ENCODE measurements around the gene KIAA0825. TPM values are rescaled to one million over a fixed set of nuclear protein-coding genes. Genes with fewer than 3 reads are reported as not detected.

The KIAA0825 gene
- total and polyA plus RNA-seq, 8 donors: 0.29 to 15.6 (median 1.5) TPM

DNA sequence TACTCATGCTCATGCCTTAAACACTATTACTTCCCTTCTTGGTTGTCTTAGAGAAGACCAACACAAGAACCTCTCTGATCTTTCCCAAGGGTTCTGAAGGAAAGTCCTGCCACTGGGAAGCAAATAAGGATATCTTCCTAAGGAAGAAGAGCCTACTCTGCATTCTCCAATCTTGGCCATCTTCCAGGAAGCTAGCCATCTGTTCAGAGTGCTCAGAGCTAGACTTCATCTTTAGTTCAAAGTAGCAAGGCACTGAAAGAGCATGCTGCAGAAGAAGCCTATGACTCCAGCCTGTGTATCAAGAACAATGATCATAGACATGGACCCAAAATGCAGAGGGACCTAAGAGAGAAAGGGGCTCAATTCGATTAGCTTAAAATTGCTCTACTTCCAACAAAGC lies 114.7 kb downstream of the KIAA0825 start:
- intact Hi-C loops (cut with DNase I; ENCODE audit: low total_unique reads): no loop called here
- TF ChIP-seq, protein P1, sequence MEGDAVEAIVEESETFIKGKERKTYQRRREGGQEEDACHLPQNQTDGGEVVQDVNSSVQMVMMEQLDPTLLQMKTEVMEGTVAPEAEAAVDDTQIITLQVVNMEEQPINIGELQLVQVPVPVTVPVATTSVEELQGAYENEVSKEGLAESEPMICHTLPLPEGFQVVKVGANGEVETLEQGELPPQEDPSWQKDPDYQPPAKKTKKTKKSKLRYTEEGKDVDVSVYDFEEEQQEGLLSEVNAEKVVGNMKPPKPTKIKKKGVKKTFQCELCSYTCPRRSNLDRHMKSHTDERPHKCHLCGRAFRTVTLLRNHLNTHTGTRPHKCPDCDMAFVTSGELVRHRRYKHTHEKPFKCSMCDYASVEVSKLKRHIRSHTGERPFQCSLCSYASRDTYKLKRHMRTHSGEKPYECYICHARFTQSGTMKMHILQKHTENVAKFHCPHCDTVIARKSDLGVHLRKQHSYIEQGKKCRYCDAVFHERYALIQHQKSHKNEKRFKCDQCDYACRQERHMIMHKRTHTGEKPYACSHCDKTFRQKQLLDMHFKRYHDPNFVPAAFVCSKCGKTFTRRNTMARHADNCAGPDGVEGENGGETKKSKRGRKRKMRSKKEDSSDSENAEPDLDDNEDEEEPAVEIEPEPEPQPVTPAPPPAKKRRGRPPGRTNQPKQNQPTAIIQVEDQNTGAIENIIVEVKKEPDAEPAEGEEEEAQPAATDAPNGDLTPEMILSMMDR (IDR thresholded peaks at IDR 0.05): no peak
- TF ChIP-seq EP300 (IDR thresholded peaks at IDR 0.05) (no peak), POLR2A (IDR thresholded peaks at IDR 0.05) (no peak), POLR2AphosphoS5 (IDR thresholded peaks at IDR 0.05) (no peak)

DNA sequence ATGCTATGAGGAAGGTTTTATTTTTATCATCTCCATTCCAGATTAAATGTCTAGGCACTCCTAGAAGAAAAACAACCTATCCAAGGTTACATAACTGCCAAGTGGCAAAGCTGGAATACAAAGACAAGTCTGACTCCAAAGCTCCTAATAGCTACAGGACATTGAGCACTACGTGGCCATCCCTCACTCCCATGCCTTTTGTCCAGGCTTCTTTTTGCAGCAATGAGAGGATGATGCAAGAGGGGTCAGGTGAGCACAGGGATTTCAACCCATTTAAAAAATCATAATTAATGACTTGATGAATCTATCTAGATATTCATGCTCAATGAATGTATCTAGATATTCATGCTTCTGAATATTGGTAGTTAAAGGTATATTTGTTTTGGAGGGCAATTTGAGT lies 117.0 kb downstream of the KIAA0825 start:
- H3K27me3 ChIP-seq: no peaks in the 10 kb centered on the region
- no peaks in the 10 kb centered on the region for H3K9me3 ChIP-seq
- no peak overlapping the region for H3K27ac ChIP-seq
- WGBS, 5 donors: 68 to 90% (median 78%) methylated on average over 1 of the region's 1 CpG
- no peak overlapping the region for H3K4me3 ChIP-seq
- intact Hi-C loops (cut with DNase I; ENCODE audit: low total_unique reads): no loop called here
- TF ChIP-seq, protein P1 (IDR thresholded peaks at IDR 0.05): no peak
- TF ChIP-seq POLR2A (IDR thresholded peaks at IDR 0.05) (no peak), EP300 (IDR thresholded peaks at IDR 0.05) (no peak), POLR2AphosphoS5 (IDR thresholded peaks at IDR 0.05) (no peak)
- no peak for DNase-seq
- no peaks in the 10 kb centered on the region for H3K4me1 ChIP-seq
- no peaks in the 10 kb centered on the region for H3K36me3 ChIP-seq

More for the DNA sequence above, 114.7 kb downstream of the KIAA0825 start:
- Histone ChIP-seq H3K4me3 (no peak overlapping the region), H3K4me1 (peaks cover 0 to 5% (median 0%) of the 10 kb centered on the region in 4 donors), H3K9me3 (no peaks in the 10 kb centered on the region), H3K27ac (no peak overlapping the region), H3K27me3 (no peaks in the 10 kb centered on the region), H3K36me3 (no peaks in the 10 kb centered on the region)
- no peak for DNase-seq
- 89 to 100% (median 97%) methylated on average over 1 of the region's 1 CpG for WGBS, 5 donors

DNA sequence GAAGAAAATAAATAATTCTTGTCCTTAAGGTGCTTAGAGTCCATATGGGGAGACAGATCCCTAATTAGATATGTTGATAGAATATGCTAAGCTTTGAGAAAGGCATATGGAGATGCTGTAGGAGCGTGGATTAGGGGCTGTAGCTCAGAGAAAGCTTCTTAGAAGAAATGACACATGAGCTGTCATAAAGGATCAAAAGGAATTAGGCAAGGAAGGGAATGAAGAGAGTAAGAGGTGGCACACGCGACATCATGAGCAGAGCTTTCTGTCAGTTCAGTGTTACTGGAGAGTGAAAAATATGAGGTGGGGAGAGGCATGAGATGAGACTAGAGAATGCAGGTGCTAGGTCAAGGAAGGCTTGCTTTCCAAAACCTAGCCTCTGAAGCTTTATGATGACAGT lies 118.6 kb downstream of the KIAA0825 start:
- Histone ChIP-seq H3K9me3 (no peaks in the 10 kb centered on the region), H3K36me3 (no peaks in the 10 kb centered on the region), H3K27me3 (no peaks in the 10 kb centered on the region), H3K27ac (no peak overlapping the region), H3K4me1 (no peaks in the 10 kb centered on the region), H3K4me3 (no peak overlapping the region)
- no peak for TF ChIP-seq EP300 (IDR thresholded peaks at IDR 0.05)
- no peak for TF ChIP-seq POLR2AphosphoS5 (IDR thresholded peaks at IDR 0.05)
- TF ChIP-seq, protein P1 (IDR thresholded peaks at IDR 0.05): no peak
- TF ChIP-seq POLR2A (IDR thresholded peaks at IDR 0.05): no peak
- intact Hi-C loops (cut with DNase I; ENCODE audit: low total_unique reads): no loop called here
- WGBS, 5 donors: 93 to 98% (median 97%) methylated on average over 3 of the region's 3 CpGs
- DNase-seq: no peak

DNA sequence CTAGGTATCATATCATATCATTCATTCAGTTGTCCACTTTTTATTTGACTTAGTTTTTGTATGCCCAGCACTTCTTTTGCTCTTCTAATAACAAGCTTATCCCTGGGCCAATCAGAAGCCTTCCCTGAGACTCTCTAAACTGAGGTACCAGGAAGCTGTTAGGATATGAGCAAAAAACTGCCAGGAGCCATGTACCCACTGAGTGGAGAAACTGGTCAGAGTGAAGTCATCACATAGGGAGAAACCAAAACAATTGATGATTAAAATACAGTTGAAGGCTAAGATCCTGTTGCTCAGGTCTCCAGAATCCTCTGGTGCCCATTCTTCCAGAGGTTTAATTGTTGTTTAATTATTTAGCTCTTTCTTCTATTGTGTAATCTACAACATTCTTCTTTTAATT lies 120.2 kb downstream of the KIAA0825 start:
- Histone ChIP-seq H3K36me3 (no peaks in the 10 kb centered on the region), H3K4me3 (no peak overlapping the region), H3K27ac (no peak overlapping the region), H3K27me3 (no peaks in the 10 kb centered on the region), H3K4me1 (no peaks in the 10 kb centered on the region), H3K9me3 (no peaks in the 10 kb centered on the region)
- DNase-seq: no peak
- intact Hi-C loops (cut with DNase I; ENCODE audit: low total_unique reads): no loop called here
- no peak for TF ChIP-seq EP300 (IDR thresholded peaks at IDR 0.05)
- TF ChIP-seq, protein P1 (IDR thresholded peaks at IDR 0.05): no peak
